ENCODE data around the gene GNAI3.

GNAI3 gene

DNA sequence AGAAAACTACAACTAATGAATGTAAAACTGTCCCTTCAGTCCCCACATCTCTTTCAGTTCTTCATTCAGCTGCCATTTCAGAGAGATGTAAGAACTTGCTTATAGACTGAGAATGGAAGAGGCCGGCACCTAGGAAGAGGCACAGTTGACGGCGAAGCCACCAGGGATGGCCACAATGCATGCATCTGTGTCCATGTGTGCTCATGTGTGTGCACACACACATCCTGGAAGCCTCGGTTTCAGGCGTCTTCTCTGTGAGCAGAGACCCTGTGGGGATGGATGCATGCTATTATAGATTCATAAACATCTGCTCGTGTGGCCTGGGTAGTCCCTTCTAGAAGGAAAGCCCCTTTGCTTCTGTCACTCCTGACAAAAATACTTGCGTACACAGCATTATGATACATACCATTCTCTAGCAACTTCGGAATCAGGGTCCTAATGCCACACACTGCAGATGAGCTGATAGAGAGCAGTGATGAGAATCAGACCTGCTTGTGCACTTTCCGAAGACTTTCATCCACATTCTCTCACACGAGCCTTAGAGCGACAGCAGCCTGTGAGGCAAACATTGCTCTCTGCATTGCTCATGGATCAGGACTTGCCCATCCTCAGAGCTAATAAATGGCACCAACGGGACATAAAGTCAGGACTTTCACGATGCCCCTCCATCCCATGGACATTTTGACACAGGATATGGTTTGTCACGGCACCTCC, 21.2 kb upstream of the GNAI3 start:
- Histone ChIP-seq H3K27me3 (ENCODE audit: low read length) (no peaks in the 10 kb centered on the region), H3K79me2 (ENCODE audit: insufficient read depth, low read length) (no peaks in the 10 kb centered on the region), H3K9ac (ENCODE audit: low read length) (no peak overlapping the region), H3F3A (ENCODE audit: insufficient read depth) (no peaks in the 10 kb centered on the region), H3K27ac (ENCODE audit: low read depth, low read length) (no peak overlapping the region), H2AFZ (ENCODE audit: low read depth, low read length, severe bottlenecking) (no peak overlapping the region), H3K4me3 (ENCODE audit: insufficient read depth, low read length, poor library complexity, severe bottlenecking) (no peak overlapping the region), H3K36me3 (ENCODE audit: low read length) (no peaks in the 10 kb centered on the region), H3K9me3 (ENCODE audit: insufficient read depth, low read length) (no peaks in the 10 kb centered on the region), H3K9me2 (replicated peaks; ENCODE audit: insufficient read depth, low read length) (no peaks in the 10 kb centered on the region), H3K4me2 (ENCODE audit: low read depth, low read length, poor library complexity, severe bottlenecking) (no peak overlapping the region), H4K20me1 (ENCODE audit: low read depth, low read length) (no peaks in the 10 kb centered on the region)
- no peak for TF ChIP-seq EZH2phosphoT487 (conservative IDR thresholded peaks at IDR 0.05; ENCODE audit: low read length)
- TF ChIP-seq, protein P1, sequence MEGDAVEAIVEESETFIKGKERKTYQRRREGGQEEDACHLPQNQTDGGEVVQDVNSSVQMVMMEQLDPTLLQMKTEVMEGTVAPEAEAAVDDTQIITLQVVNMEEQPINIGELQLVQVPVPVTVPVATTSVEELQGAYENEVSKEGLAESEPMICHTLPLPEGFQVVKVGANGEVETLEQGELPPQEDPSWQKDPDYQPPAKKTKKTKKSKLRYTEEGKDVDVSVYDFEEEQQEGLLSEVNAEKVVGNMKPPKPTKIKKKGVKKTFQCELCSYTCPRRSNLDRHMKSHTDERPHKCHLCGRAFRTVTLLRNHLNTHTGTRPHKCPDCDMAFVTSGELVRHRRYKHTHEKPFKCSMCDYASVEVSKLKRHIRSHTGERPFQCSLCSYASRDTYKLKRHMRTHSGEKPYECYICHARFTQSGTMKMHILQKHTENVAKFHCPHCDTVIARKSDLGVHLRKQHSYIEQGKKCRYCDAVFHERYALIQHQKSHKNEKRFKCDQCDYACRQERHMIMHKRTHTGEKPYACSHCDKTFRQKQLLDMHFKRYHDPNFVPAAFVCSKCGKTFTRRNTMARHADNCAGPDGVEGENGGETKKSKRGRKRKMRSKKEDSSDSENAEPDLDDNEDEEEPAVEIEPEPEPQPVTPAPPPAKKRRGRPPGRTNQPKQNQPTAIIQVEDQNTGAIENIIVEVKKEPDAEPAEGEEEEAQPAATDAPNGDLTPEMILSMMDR (IDR thresholded peaks at IDR 0.05; ENCODE audit: insufficient read depth, low read length, poor library complexity, severe bottlenecking) = no peak

GRCh38 chr1:109527846-109528695, 20.3 kb upstream of the GNAI3 start:
- TF ChIP-seq, protein P1 (IDR thresholded peaks at IDR 0.05; ENCODE audit: insufficient read depth, low read length, poor library complexity, severe bottlenecking) = no peak
- no peak for TF ChIP-seq EZH2phosphoT487 (conservative IDR thresholded peaks at IDR 0.05; ENCODE audit: low read length)
- Histone ChIP-seq H3K4me2 (ENCODE audit: low read depth, low read length, poor library complexity, severe bottlenecking) (no peak overlapping the region), H4K20me1 (ENCODE audit: low read depth, low read length) (no peaks in the 10 kb centered on the region), H3F3A (ENCODE audit: insufficient read depth) (no peaks in the 10 kb centered on the region), H3K27me3 (ENCODE audit: low read length) (no peaks in the 10 kb centered on the region), H3K9ac (ENCODE audit: low read length) (no peak overlapping the region), H3K9me3 (ENCODE audit: insufficient read depth, low read length) (no peaks in the 10 kb centered on the region), H3K9me2 (replicated peaks; ENCODE audit: insufficient read depth, low read length) (no peaks in the 10 kb centered on the region), H3K4me3 (ENCODE audit: insufficient read depth, low read length, poor library complexity, severe bottlenecking) (no peak overlapping the region), H3K79me2 (ENCODE audit: insufficient read depth, low read length) (no peaks in the 10 kb centered on the region), H3K36me3 (ENCODE audit: low read length) (no peaks in the 10 kb centered on the region), H2AFZ (ENCODE audit: low read depth, low read length, severe bottlenecking) (no peak overlapping the region), H3K27ac (ENCODE audit: low read depth, low read length) (no peak overlapping the region)

- no peak overlapping the region for H3K4me2 ChIP-seq (ENCODE audit: low read depth, low read length, poor library complexity, severe bottlenecking)
- TF ChIP-seq EZH2phosphoT487 (conservative IDR thresholded peaks at IDR 0.05; ENCODE audit: low read length) = no peak
- TF ChIP-seq, protein P1 (IDR thresholded peaks at IDR 0.05; ENCODE audit: insufficient read depth, low read length, poor library complexity, severe bottlenecking) = no peak
These were observed 19.7 kb upstream of the GNAI3 start for GRCh38 chr1:109528712-109529111.

More at GRCh38 chr1:109528712-109529111, 19.7 kb upstream of the GNAI3 start:
- no peaks in the 10 kb centered on the region for H3K27me3 ChIP-seq (ENCODE audit: low read length)
- H3K27ac ChIP-seq (ENCODE audit: low read depth, low read length) = no peak overlapping the region
- no peaks in the 10 kb centered on the region for H3K9me2 ChIP-seq (replicated peaks; ENCODE audit: insufficient read depth, low read length)
- no peaks in the 10 kb centered on the region for H3K79me2 ChIP-seq (ENCODE audit: insufficient read depth, low read length)
- H4K20me1 ChIP-seq (ENCODE audit: low read depth, low read length) = no peaks in the 10 kb centered on the region
- H3K9ac ChIP-seq (ENCODE audit: low read length) = no peak overlapping the region
- no peaks in the 10 kb centered on the region for H3F3A ChIP-seq (ENCODE audit: insufficient read depth)
- no peaks in the 10 kb centered on the region for H3K9me3 ChIP-seq (ENCODE audit: insufficient read depth, low read length)
- H2AFZ ChIP-seq (ENCODE audit: low read depth, low read length, severe bottlenecking) = no peak overlapping the region
- H3K4me3 ChIP-seq (ENCODE audit: insufficient read depth, low read length, poor library complexity, severe bottlenecking) = no peak overlapping the region
- no peaks in the 10 kb centered on the region for H3K36me3 ChIP-seq (ENCODE audit: low read length)

All from SU-DHL-6 (cell line).